GM12878 (cell line): ENCODE measurements around the gene MXD1. TPM values are rescaled to one million over a fixed set of nuclear protein-coding genes. Genes with fewer than 3 reads are reported as not detected.
A peak's percentile ranks its signal among the peaks of the same experiment; 100 is the strongest.

Experiments
- ASH2L ChIP-seq: fragments of 300-600, 200-600 bp; sonication (generic); IDR thresholded peaks from 2 replicates; pipeline ENCODE4 v1.6.1; 2017; ENCODE audit warnings: low read depth, mild to moderate bottlenecking, borderline replicate concordance
- ATF7 ChIP-seq: fragments of 450-650 bp; IDR thresholded peaks from 2 replicates; pipeline ENCODE4 v1.6.1; 2016; ENCODE audit warnings: low read depth, mild to moderate bottlenecking
- BACH1 ChIP-seq: fragments of 450-650 bp; IDR thresholded peaks from 2 replicates; pipeline ENCODE4 v1.6.1; 2017; ENCODE audit warnings: mild to moderate bottlenecking, borderline replicate concordance
- BRCA1 ChIP-seq: IDR thresholded peaks from 2 replicates; pipeline ENCODE4 v1.6.1; 2011; ENCODE audit warnings: low read depth, low read length, improper control_type of control experiment
- CEBPB ChIP-seq, 2 experiments: fragments of 150-350 bp in 1 of 2; IDR thresholded peaks; 2 replicates each; pipeline ENCODE4 v1.6.1; 2012 to 2014; ENCODE audit warnings: low read depth in 2 of 2, low read length in 2 of 2, borderline replicate concordance in 1 of 2, inconsistent platforms in 1 of 2
- DPF2 ChIP-seq: fragments of 450-650 bp; IDR thresholded peaks from 2 replicates; pipeline ENCODE4 v1.6.1; 2017; ENCODE audit warnings: mild to moderate bottlenecking
- E4F1 ChIP-seq: fragments of 450-650 bp; IDR thresholded peaks from 2 replicates; pipeline ENCODE4 v1.6.1; 2018; ENCODE audit warnings: borderline replicate concordance, mild to moderate bottlenecking; ENCODE audit not compliant: partially characterized antibody
- EGR1 ChIP-seq, 2 experiments: IDR thresholded peaks; 1 replicate in 1 of 2; 2 replicates in 1 of 2; pipeline ENCODE4 v1.6.1; 2011 to 2012; ENCODE audit warnings: low read depth in 2 of 2, low read length in 2 of 2, borderline replicate concordance in 1 of 2, mild to moderate bottlenecking in 1 of 2, moderate library complexity in 1 of 2
- FOXK2 ChIP-seq: fragments of 450-650 bp; IDR thresholded peaks from 2 replicates; pipeline ENCODE4 v1.6.1; 2017; ENCODE audit warnings: mild to moderate bottlenecking, moderate library complexity
- GABPA ChIP-seq: IDR thresholded peaks from 2 replicates; pipeline ENCODE4 v1.6.1; 2014; ENCODE audit warnings: antibody characterized with exemption, low read depth, mild to moderate bottlenecking, inconsistent platforms
- MYB ChIP-seq: fragments of 150-350 bp; IDR thresholded peaks from 2 replicates; pipeline ENCODE4 v1.6.1; 2014; ENCODE audit warnings: mild to moderate bottlenecking, low read depth, low read length, borderline replicate concordance
- NBN ChIP-seq: fragments of 450-650 bp; IDR thresholded peaks from 2 replicates; pipeline ENCODE4 v1.6.1; 2016
- PKNOX1 ChIP-seq: fragments of 450-650 bp; IDR thresholded peaks from 2 replicates; pipeline ENCODE4 v1.6.1; 2016; ENCODE audit warnings: mild to moderate bottlenecking
- POLR2A ChIP-seq: IDR thresholded peaks from 2 replicates; pipeline ENCODE4 v1.6.1; 2011; ENCODE audit warnings: low read depth, mild to moderate bottlenecking, low read length
- POLR2AphosphoS5 ChIP-seq: IDR thresholded peaks from 2 replicates; pipeline ENCODE4 v1.6.1; 2011; ENCODE audit warnings: mild to moderate bottlenecking, low read length, inconsistent platforms
- POU2F2 ChIP-seq: IDR thresholded peaks from 3 replicates; pipeline ENCODE4 v1.6.1; 2011; ENCODE audit warnings: low read depth, mild to moderate bottlenecking, low read length, borderline replicate concordance
- RFX5 ChIP-seq: IDR thresholded peaks from 2 replicates; pipeline ENCODE4 v1.6.1; 2011; ENCODE audit warnings: low read depth, low read length, improper control_type of control experiment
- SIN3A ChIP-seq: IDR thresholded peaks from 2 replicates; pipeline ENCODE4 v1.6.1; 2012; ENCODE audit warnings: low read depth, low read length, improper control_type of control experiment
- TAF1 ChIP-seq: IDR thresholded peaks from 2 replicates; pipeline ENCODE4 v1.6.1; 2011; ENCODE audit warnings: mild to moderate bottlenecking, low read depth, low read length, borderline replicate concordance
- YBX1 ChIP-seq: fragments of 450-650 bp; IDR thresholded peaks from 2 replicates; pipeline ENCODE4 v1.6.1; 2016; ENCODE audit warnings: antibody characterized with exemption
- ZBTB40 ChIP-seq: fragments of 450-650 bp; IDR thresholded peaks from 2 replicates; pipeline ENCODE4 v1.6.1; 2016; ENCODE audit warnings: mild to moderate bottlenecking, moderate library complexity, borderline replicate concordance
- polyA plus RNA-seq, 11 experiments: library from polyadenylated mRNA; depleted of rRNA in 4 of 11; unstranded in 6 of 11; stranded (reverse) in 5 of 11; fragments of >200 nt; fragmentation: Nextera tagmentation in 4 of 11; fragmentation: Illumina TruSeq in 1 of 11; extraction: Ambion mirVana in 4 of 11; extraction: Trizol in 1 of 11; gene quantifications; 1 replicate in 1 of 11; 2 replicates in 10 of 11; pipeline versions ENCODE4 v1.2.1 to v1.2.3, GENCODE V29; 2011 to 2016; ENCODE audit warnings: inconsistent platforms in 2 of 11, missing spikeins in 2 of 11, low read depth in 1 of 11
- total RNA-seq, 4 experiments: library from RNA; depleted of rRNA in 3 of 4; stranded (reverse); fragments of >200 nt in 3 of 4; fragmentation: Illumina TruSeq in 1 of 4; extraction: Trizol in 1 of 4; gene quantifications; 2 replicates each; pipeline versions ENCODE4 v1.2.1 to v1.2.3, GENCODE V29; 2013 to 2021

Gene MXD1
- total and polyA plus RNA-seq, 10 of the 15 experiments (the other 5 are each of a cell fraction or from before 2014, with no cell fraction given): 2.2 to 10.2 (median 3.3) TPM

GRCh38 chr2:69914950-69915945 lies at the start of gene MXD1 (continued):
- TF ChIP-seq E4F1 (peak; percentile 6), POLR2A (peak; percentile 88), MYB (no peak), PKNOX1 (no peak), TAF1 (peak; percentile 91), CEBPB (IDR thresholded peaks at IDR 0.05; ENCODE audit: borderline replicate concordance in 1 of 2, low read depth in 2 of 2, low read length in 2 of 2) (no peak), BACH1 (peak; percentile 87), DPF2 (0 out of 2 replicates have a peak, but pooled peaks have one; percentile 41), ASH2L (no peak; the same call in 1 of the 2 replicates), BRCA1 (no peak), RFX5 (no peak), POU2F2 (0 out of 3 replicates have a peak, but pooled peaks have one; percentile 11), SIN3A (peak; percentile 73; the same call in 1 of the 2 replicates), GABPA (no peak), ZBTB40 (no peak), ATF7 (no peak), NBN (0 out of 2 replicates have a peak, but pooled peaks have one; percentile 5), POLR2AphosphoS5 (peak; percentile 91), EGR1 (IDR thresholded peaks at IDR 0.05; ENCODE audit: borderline replicate concordance in 1 of 2, low read depth in 2 of 2, low read length in 2 of 2) (no peak), FOXK2 (peak; percentile 6; the same call in 1 of the 2 replicates), YBX1 (no peak)
